Muscle layer of duodenum (tissue), 2 donors: ENCODE measurements around the gene SLC16A12.

ENCODE experiments used
- H3K27ac ChIP-seq: one replicate; pipeline ENCODE4 v1.7.0; 2013; ENCODE audit warnings: mild to moderate bottlenecking, low read length
- H3K27me3 ChIP-seq: one replicate; pipeline ENCODE4 v1.7.0; 2013; ENCODE audit warnings: low read depth, mild to moderate bottlenecking, control low read depth, low read length
- H3K36me3 ChIP-seq, 2 donors: one replicate each; pipeline ENCODE4 v1.7.0; 2013; ENCODE audit warnings: low read length in 2 of 2, control low read depth in 1 of 2, mild to moderate bottlenecking in 1 of 2; ENCODE audit not compliant: insufficient read depth in 2 of 2, control insufficient read depth in 1 of 2
- H3K4me1 ChIP-seq, 2 donors: one replicate each; pipeline ENCODE4 v1.7.0; 2013; ENCODE audit warnings: low read length in 2 of 2, mild to moderate bottlenecking in 2 of 2, control low read depth in 1 of 2, moderate library complexity in 1 of 2; ENCODE audit not compliant: insufficient read depth in 2 of 2, control insufficient read depth in 1 of 2
- H3K4me3 ChIP-seq, 2 donors: one replicate each; pipeline ENCODE4 v1.7.0; 2013; ENCODE audit warnings: low read length in 2 of 2, low read depth in 1 of 2, mild to moderate bottlenecking in 1 of 2
- H3K9me3 ChIP-seq, 2 donors: one replicate each; pipeline ENCODE4 v1.7.0; 2013; ENCODE audit warnings: low read length in 2 of 2, control low read depth in 1 of 2, mild to moderate bottlenecking in 1 of 2; ENCODE audit not compliant: control insufficient read depth in 1 of 2
- donor health status: healthy.

SLC16A12 gene

DNA sequence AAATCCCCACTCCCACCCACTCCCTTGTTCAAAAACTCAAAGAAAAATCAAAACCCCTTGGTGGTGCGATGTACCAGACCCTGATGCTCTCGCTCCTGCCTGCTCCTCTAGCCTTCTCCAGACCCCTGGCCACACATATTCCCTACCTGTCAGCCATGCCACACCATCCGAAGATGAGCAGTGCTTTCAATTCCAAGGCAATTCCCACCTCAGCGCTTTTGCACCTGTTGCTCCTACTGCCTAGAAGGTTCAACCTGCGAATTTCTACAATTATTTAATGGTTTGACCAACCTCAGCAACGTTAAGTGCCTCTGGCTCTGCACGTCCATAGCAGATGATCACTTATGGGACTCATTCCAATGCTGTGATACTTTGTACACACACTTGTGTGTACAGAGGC, 11.1 kb downstream of the SLC16A12 start:
- Histone ChIP-seq H3K27me3 (no peaks in the 10 kb centered on the region), H3K4me3 (no peak overlapping the region), H3K4me1 (no peaks in the 10 kb centered on the region), H3K27ac (no peak overlapping the region), H3K36me3 (no peaks in the 10 kb centered on the region), H3K9me3 (no peaks in the 10 kb centered on the region)

GRCh38 chr10:89523274-89523673, 12.1 kb downstream of the SLC16A12 start:
- Histone ChIP-seq H3K27me3 (no peaks in the 10 kb centered on the region), H3K9me3 (no peaks in the 10 kb centered on the region), H3K36me3 (no peaks in the 10 kb centered on the region), H3K27ac (no peak overlapping the region), H3K4me3 (no peak overlapping the region), H3K4me1 (no peaks in the 10 kb centered on the region)

- Histone ChIP-seq H3K4me3 (no peak overlapping the region), H3K4me1 (no peaks in the 10 kb centered on the region), H3K27ac (no peak overlapping the region), H3K9me3 (no peaks in the 10 kb centered on the region), H3K27me3 (no peaks in the 10 kb centered on the region), H3K36me3 (no peaks in the 10 kb centered on the region)
These were observed 12.9 kb downstream of the SLC16A12 start for GRCh38 chr10:89522463-89522862.

DNA sequence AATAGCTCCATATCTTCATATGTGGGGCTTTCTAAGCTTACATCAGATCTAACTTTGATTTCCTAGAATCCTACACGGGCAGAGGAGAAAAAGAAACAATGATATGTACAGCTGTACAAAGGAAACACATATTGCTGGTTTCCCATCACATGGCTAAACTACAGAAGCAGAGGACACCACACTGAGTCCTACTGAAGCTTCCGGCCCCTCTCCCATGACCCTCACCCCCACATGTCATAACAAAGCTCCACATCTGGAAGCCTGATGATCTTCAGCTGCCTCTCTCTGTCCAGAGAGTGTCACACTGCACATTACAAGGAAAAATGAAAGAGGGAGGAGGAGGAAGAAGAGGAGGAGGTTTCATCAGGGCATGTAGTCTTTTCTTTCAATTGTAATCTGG, 14.0 kb downstream of the SLC16A12 start:
- H3K36me3 ChIP-seq = no peaks in the 10 kb centered on the region
- H3K9me3 ChIP-seq = no peaks in the 10 kb centered on the region
- H3K27ac ChIP-seq = no peak overlapping the region
- H3K27me3 ChIP-seq = no peaks in the 10 kb centered on the region
- no peak overlapping the region for H3K4me3 ChIP-seq
- H3K4me1 ChIP-seq = peaks cover 0 to 7% of the 10 kb centered on the region in 2 donors

- Histone ChIP-seq H3K9me3 (no peaks in the 10 kb centered on the region), H3K27ac (no peak overlapping the region), H3K4me3 (no peak overlapping the region), H3K4me1 (peaks cover 0 to 13% of the 10 kb centered on the region in 2 donors), H3K27me3 (no peaks in the 10 kb centered on the region), H3K36me3 (no peaks in the 10 kb centered on the region)
These were observed 14.7 kb downstream of the SLC16A12 start for GRCh38 chr10:89520706-89521105.

- Histone ChIP-seq H3K4me3 (no peak overlapping the region), H3K27me3 (no peaks in the 10 kb centered on the region), H3K36me3 (no peaks in the 10 kb centered on the region), H3K27ac (no peak overlapping the region), H3K4me1 (peaks cover 4 to 13% of the 10 kb centered on the region in 2 donors), H3K9me3 (no peaks in the 10 kb centered on the region)
These were observed 16.2 kb downstream of the SLC16A12 start for GRCh38 chr10:89518876-89519842.

DNA sequence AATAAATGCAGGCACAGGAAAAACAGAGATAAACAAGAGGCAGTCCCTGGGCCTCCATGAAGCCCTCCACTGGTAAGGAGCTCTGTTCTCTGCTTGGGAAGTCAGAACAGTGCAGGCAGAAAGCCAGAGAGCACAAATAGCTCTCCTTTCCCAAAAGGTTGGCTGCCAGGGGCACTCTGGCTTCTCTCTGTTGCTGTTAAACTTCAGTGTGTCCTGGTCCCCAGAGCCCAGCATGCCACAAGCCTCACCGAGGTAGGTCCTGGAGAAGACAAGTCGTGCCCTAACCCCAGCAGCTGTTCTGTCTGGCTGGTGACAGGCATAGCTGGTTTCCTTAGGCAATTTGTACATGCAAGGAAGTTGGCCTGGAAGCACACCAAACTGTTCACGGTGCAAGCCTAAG, 17.3 kb downstream of the SLC16A12 start:
- H3K4me3 ChIP-seq = no peak overlapping the region
- peaks cover 4 to 13% of the 10 kb centered on the region in 2 donors for H3K4me1 ChIP-seq
- peak overlapping the region; percentile 30 for H3K27ac ChIP-seq
- H3K27me3 ChIP-seq = no peaks in the 10 kb centered on the region
- H3K36me3 ChIP-seq = no peaks in the 10 kb centered on the region
- H3K9me3 ChIP-seq = no peaks in the 10 kb centered on the region

GRCh38 chr10:89516149-89516832, 19.1 kb downstream of the SLC16A12 start:
- H3K4me1 ChIP-seq = peaks cover 4 to 13% of the 10 kb centered on the region in 2 donors
- no peaks in the 10 kb centered on the region for H3K27me3 ChIP-seq
- H3K9me3 ChIP-seq = no peaks in the 10 kb centered on the region
- H3K4me3 ChIP-seq = no peak overlapping the region
- H3K36me3 ChIP-seq = no peaks in the 10 kb centered on the region
- H3K27ac ChIP-seq = peak overlapping the region; percentile 67

DNA sequence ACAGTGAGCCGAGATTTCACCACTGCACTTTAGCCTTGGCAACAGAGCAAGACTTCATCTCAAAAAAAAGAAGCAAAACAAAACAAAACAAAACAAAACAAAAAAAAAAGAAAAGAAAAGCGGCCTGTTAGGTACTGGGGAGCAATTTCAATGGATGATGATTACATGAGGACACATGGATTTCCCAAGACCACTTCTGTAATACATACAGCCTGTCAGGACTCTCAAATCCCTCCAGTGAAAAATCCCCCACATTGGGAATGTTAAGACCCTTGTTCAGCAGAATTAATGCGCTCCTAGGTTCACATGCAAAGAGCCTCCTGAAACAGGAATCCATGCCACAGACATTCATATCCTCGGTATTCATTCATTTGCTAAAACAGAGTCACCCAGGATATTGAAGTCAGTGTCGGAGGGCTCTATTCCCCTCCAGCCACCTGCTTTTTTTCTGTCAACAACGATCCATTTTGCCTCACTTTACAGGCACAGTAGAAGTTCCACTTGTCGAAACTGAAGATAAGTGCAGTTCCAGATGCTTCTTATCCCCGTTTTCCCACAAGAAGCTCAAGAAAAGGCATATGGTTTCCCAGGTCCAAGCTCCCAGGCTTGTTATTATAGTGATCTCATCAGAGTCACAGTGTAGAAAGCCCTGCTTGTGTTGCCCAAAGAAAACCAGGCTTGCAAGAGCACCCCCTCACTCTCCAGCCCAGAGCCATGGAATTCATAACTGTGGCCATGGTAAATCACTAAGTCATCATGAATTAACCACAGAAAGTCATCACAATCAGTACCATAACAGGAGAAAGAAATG, 20.2 kb downstream of the SLC16A12 start:
- Histone ChIP-seq H3K4me1 (peaks cover 4 to 13% of the 10 kb centered on the region in 2 donors), H3K9me3 (peaks cover 0 to under 1% of the 10 kb centered on the region in 2 donors), H3K36me3 (no peaks in the 10 kb centered on the region), H3K27me3 (no peaks in the 10 kb centered on the region), H3K4me3 (no peak overlapping the region), H3K27ac (peak overlapping the region; percentile 67)

- Histone ChIP-seq H3K4me3 (no peak overlapping the region), H3K36me3 (no peaks in the 10 kb centered on the region), H3K4me1 (peaks cover 4 to 13% of the 10 kb centered on the region in 2 donors), H3K9me3 (peaks cover 0 to 3% of the 10 kb centered on the region in 2 donors), H3K27me3 (no peaks in the 10 kb centered on the region), H3K27ac (no peak overlapping the region)
These were observed 22.2 kb downstream of the SLC16A12 start for GRCh38 chr10:89513206-89513605.
